IPS-18a (cell line): ENCODE results near the gene ANKRD10.
A peak's percentile ranks its signal among the peaks of the same experiment; 100 is the strongest.
"Not testable (repeated sequence)": the region's sequence is repeated elsewhere in the genome, so short reads cannot be mapped to it uniquely, and the experiment has no call there.

ENCODE experiments used
- H3K27ac ChIP-seq: one replicate; pipeline ENCODE4 v1.5.1; 2013; ENCODE audit warnings: low read length
- H3K27me3 ChIP-seq: one replicate; pipeline ENCODE4 v1.6.1; 2013; ENCODE audit warnings: mild to moderate bottlenecking, low read length; ENCODE audit not compliant: control insufficient read depth, insufficient read depth
- H3K36me3 ChIP-seq: one replicate; pipeline ENCODE4 v1.6.1; 2013; ENCODE audit warnings: low read depth, low read length; ENCODE audit not compliant: control insufficient read depth
- H3K4me1 ChIP-seq: one replicate; pipeline ENCODE4 v1.6.1; 2013; ENCODE audit warnings: low read depth, low read length; ENCODE audit not compliant: control insufficient read depth
- H3K4me3 ChIP-seq: one replicate; pipeline ENCODE4 v1.5.1; 2013; ENCODE audit warnings: low read length
- H3K9ac ChIP-seq: one replicate; pipeline ENCODE4 v1.6.1; 2013; ENCODE audit warnings: mild to moderate bottlenecking, low read length, moderate library complexity
- H3K9me3 ChIP-seq: one replicate; pipeline ENCODE4 v1.6.1; 2013; ENCODE audit warnings: low read depth, low read length; ENCODE audit not compliant: control insufficient read depth

ANKRD10 gene

DNA sequence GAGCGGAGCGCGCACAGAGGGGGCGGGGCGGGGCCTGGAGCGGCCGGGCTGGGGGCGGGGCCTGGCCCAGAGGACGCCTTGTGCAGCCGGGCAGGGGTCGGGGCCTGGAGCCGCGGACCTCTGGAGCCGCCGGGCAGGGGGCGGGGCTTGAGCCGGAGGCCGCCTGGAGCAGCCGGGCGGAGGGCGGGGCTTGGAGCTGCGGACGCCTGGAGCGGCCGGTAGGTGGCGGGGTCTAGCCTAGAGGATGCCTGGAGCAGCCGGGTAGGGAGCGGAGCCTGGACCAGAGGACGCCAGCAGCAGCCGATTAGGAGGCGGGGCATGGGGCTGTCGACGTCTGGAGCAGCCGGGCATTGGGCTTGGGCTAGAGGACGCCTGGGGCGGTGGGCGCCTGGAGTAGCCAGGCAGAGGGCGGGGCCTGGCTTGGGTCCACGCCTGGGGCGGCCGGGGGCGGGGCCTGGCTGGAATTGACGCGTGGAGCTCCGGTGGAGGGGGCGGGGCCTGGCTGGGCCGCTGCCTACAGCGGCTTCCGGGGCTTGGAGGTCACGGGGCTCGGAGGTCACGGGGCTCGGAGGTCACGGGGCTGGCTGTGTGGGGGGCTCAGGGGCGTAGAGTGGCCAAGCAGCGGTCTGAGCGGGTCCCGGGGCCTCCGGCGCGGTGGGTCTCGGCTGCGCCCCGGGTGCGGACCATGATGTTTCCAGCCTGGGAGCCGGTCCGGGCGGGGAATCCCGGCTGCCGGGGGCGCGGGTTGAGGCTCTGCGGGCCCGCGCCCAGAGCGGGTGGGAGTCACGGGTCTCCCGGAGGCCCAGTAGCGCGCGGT, at the start of gene ANKRD10:
TSS of gene ANKRD10 (minus strand) at position 13 of the 817 bp plus-strand sequence. CDS start 135 bp downstream, outside the sequence.
- H3K4me3 ChIP-seq: peak within 1 kb of the TSS; percentile 76
- peak within 1 kb of the TSS; percentile 96 for H3K9ac ChIP-seq
- no peaks in the 10 kb centered on the region for H3K9me3 ChIP-seq
- H3K27me3 ChIP-seq: no peaks in the 10 kb centered on the region
- H3K27ac ChIP-seq: peak within 1 kb of the TSS; percentile 75
- peaks cover 23% of the 10 kb centered on the region for H3K4me1 ChIP-seq
- peaks cover 4% of the 10 kb centered on the region for H3K36me3 ChIP-seq

DNA sequence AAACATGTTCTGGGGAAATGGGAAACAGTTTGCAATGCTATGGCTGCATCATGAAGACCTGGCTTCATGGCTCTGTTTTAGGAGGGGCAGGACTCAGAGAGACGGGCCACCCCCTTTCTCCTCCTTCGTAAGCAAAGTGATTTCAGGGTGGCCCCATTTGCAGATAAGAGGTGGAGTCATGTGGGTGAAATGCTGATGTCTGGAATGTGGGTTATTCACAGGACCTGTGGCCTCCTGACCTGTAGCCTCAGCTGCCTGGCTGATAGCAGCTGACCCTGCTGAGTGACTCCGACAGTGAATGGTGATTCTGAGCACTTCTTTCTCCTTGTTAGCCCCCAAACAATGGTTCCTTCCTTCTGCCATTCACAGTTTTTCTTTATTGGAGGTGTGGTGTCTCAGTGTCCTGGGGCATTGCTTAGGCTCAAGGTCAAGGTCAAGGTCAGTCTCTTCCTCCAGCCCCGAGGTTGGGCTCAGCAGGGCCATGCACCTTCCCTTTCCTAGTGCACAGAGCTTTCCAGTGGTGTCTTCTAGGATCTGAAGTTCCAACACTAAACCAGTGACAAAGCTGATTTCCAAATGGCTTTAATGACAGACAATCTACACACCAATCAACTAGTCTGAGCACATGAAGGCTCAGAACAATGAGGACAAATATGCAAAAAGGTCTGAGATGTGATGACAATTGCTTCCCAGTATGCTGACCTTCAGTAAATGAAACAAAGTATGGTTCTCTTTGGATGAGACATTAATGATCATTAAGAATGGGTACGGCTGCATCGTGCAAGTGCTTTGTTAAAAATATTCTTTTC, 49.6 kb upstream of the ANKRD10 start:
- no peak overlapping the region for H3K27ac ChIP-seq
- no peak overlapping the region for H3K4me3 ChIP-seq
- no peak overlapping the region for H3K9ac ChIP-seq

GRCh38 chr13:110963554-110963970, 48.7 kb upstream of the ANKRD10 start:
- Histone ChIP-seq H3K36me3 (no peaks in the 10 kb centered on the region), H3K9me3 (no peaks in the 10 kb centered on the region), H3K27ac (no peak overlapping the region), H3K9ac (no peak overlapping the region), H3K4me3 (no peak overlapping the region), H3K4me1 (no peaks in the 10 kb centered on the region), H3K27me3 (no peaks in the 10 kb centered on the region)

More for the DNA sequence above, 49.6 kb upstream of the ANKRD10 start:
- H3K9me3 ChIP-seq: no peaks in the 10 kb centered on the region
- no peaks in the 10 kb centered on the region for H3K36me3 ChIP-seq
- no peaks in the 10 kb centered on the region for H3K27me3 ChIP-seq
- H3K4me1 ChIP-seq: no peaks in the 10 kb centered on the region

DNA sequence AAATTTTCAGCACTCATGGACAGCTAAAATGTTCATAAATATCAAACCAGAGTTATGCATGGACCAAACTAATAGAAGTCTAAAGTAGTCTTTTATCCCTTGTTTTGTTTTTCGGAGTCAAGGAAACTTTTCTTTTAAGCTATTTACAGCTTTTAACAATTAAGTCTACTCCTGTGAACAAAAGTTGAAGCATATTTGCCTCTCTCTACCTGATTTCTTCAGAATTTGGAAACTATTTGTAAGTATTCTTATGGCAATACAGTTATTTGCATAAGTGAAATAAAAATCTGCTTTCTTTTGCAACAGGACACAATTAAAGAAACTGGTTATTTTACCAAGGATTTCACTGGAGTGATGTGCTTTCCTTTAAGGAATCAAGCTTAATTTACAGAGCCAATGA, 47.1 kb upstream of the ANKRD10 start:
- Histone ChIP-seq H3K9ac (no peak overlapping the region), H3K36me3 (no peaks in the 10 kb centered on the region), H3K4me3 (no peak overlapping the region), H3K27ac (no peak overlapping the region), H3K9me3 (no peaks in the 10 kb centered on the region), H3K27me3 (no peaks in the 10 kb centered on the region), H3K4me1 (no peaks in the 10 kb centered on the region)

GRCh38 chr13:110960204-110960603, 45.3 kb upstream of the ANKRD10 start:
- no peak overlapping the region for H3K27ac ChIP-seq
- no peak overlapping the region for H3K4me3 ChIP-seq
- H3K27me3 ChIP-seq: no peaks in the 10 kb centered on the region
- no peak overlapping the region for H3K9ac ChIP-seq
- no peaks in the 10 kb centered on the region for H3K9me3 ChIP-seq
- no peaks in the 10 kb centered on the region for H3K4me1 ChIP-seq
- no peaks in the 10 kb centered on the region for H3K36me3 ChIP-seq

- H3K9me3 ChIP-seq: no peaks in the 10 kb centered on the region
- H3K36me3 ChIP-seq: no peaks in the 10 kb centered on the region
- no peak overlapping the region for H3K27ac ChIP-seq
- H3K4me1 ChIP-seq: no peaks in the 10 kb centered on the region
- no peaks in the 10 kb centered on the region for H3K27me3 ChIP-seq
- H3K4me3 ChIP-seq: no peak overlapping the region
- no peak overlapping the region for H3K9ac ChIP-seq
These were observed 43.1 kb upstream of the ANKRD10 start for GRCh38 chr13:110957931-110958330.

DNA sequence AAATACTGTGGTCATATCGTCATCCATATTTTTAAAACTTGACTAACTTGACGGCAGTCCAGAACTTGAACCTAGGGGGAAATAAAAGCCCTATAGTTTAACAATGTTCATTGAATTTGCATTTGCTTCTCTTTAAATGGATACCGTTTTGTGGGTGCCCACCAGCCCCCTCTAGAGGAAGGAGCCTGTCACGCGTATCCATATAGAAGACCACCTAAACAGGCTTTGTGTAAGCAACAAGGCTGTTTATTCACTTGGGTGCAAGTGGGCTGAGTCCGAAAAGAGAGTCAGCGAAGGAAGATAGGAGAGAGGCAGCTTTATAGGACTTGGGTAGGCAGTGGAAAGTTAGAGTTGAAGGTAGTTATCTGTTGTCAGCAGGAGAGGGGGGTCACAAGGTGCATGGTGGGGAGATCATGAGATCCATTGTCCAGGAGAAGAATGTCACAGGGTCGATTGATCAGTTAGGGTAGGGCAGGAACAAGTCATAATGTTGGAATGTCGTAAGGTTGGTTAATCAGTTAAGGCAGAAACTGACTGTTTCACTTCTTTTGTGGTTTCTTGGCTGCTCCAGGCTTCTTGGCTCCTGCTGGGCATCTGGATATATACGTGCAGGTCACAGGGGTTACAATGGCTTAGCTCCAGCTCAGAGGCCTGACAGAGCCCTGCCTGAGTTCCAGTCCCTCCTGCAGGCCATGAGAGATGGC, 42.5 kb upstream of the ANKRD10 start:
- Histone ChIP-seq H3K9me3 (no peaks in the 10 kb centered on the region), H3K9ac (no peak overlapping the region), H3K36me3 (no peaks in the 10 kb centered on the region), H3K27ac (no peak overlapping the region), H3K4me3 (no peak overlapping the region), H3K27me3 (no peaks in the 10 kb centered on the region), H3K4me1 (no peaks in the 10 kb centered on the region)

DNA sequence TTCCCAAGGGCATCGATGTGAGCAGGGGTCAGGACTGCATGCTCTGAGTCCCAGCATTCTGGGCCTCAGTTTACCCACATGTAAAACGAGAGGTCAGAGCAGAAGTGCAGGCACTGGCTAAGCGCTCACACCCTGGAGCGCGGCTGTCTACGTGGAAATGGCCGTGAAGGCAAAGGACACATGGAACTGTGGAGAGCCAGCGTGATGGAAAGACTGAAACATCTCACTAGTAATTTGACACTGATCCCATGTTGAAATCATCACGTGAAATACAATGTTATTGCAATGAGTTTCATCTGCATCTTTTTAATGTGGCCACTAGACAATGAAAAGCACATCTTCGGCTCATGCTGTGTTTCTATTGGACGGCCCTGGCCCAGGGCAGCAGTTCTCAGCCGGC, 41.3 kb upstream of the ANKRD10 start:
- not testable (repeated sequence) for H3K4me1 ChIP-seq, H3K9ac ChIP-seq, H3K9me3 ChIP-seq, H3K4me3 ChIP-seq, H3K27me3 ChIP-seq, H3K36me3 ChIP-seq, H3K27ac ChIP-seq

- H3K27ac ChIP-seq, H3K27me3 ChIP-seq, H3K4me1 ChIP-seq, H3K4me3 ChIP-seq, H3K9me3 ChIP-seq, H3K36me3 ChIP-seq, H3K9ac ChIP-seq: not testable (repeated sequence)
These were observed 40.7 kb upstream of the ANKRD10 start for GRCh38 chr13:110955608-110956007.

DNA sequence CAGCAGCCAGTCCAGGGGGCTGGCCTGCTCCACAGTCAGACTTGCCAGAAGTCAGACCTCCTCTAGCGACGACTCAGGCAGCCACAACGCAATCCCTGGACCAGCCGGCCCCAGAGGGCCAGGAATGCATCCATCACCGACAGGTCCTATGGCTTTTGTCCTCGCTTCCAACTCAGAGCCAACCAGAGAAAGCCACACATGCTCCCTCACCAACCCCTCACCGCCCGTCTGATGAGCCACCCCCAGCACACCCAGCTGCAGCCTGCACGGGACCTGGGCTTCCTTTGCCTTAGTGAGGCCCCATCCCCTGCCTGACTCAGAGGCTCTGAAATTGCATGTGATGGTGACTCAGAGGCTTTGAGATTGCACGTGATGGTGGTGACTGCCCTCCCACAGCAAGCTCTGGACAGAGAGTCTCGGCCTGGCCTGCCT, 40.2 kb upstream of the ANKRD10 start:
- not testable (repeated sequence) for H3K27ac ChIP-seq, H3K9me3 ChIP-seq, H3K27me3 ChIP-seq, H3K9ac ChIP-seq, H3K4me1 ChIP-seq, H3K4me3 ChIP-seq, H3K36me3 ChIP-seq

DNA sequence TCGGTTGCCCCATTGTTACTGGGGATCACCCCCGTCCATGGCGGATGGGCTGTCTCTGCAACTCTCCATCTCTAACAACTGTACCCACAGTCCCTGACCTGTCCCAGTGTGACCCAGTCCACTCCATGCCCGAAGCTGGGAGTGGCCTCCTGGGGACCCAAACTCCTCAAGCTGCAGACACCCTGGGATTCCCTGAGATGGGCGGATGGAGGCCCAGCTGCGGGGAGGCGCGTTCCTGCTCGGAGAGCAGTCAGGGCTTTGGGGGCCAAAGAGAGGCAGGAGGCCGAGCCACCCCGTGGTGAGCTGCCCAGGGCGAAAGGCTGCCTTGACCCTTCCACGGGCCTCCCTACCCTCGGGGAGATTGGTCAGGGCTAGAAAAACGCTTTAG, 39.7 kb upstream of the ANKRD10 start:
- H3K27me3 ChIP-seq, H3K4me1 ChIP-seq, H3K9me3 ChIP-seq, H3K27ac ChIP-seq, H3K9ac ChIP-seq, H3K4me3 ChIP-seq, H3K36me3 ChIP-seq: not testable (repeated sequence)
